Tibial artery (tissue), 4 donors: Measurements from ENCODE around the gene TMED10.

Source experiments
- DNase-seq, 2 donors: peaks; one replicate each; pipeline ENCODE4 v3.0.0-alpha.2; 2019
- H3K27ac ChIP-seq, 2 donors: fragments of 200-600 bp; sonication (generic) in 1 of 2; 1 replicate in 1 of 2; 2 replicates in 1 of 2; pipeline ENCODE4 v1.5.1; 2018 to 2019; ENCODE audit warnings: mild to moderate bottlenecking in 1 of 2
- H3K27me3 ChIP-seq, 2 donors: fragments of 200-600 bp; sonication (generic) in 1 of 2; one replicate each; pipeline versions ENCODE4 v1.5.1 to v1.6.0; 2016 to 2019
- H3K36me3 ChIP-seq, 3 donors: fragments of 200-600 bp; sonication (generic) in 2 of 3; one replicate each; pipeline ENCODE4 v1.5.1; 2016 to 2019; ENCODE audit warnings: mild to moderate bottlenecking in 2 of 3
- H3K4me1 ChIP-seq, 4 donors: fragments of 200-600 bp; sonication (generic) in 2 of 4; 1 replicate in 3 of 4; 2 replicates in 1 of 4; pipeline ENCODE4 v1.5.1; 2016 to 2019
- H3K4me3 ChIP-seq, 2 donors: fragments of 200-600 bp; sonication (generic) in 1 of 2; 1 replicate in 1 of 2; 2 replicates in 1 of 2; pipeline ENCODE4 v1.5.1; 2018 to 2019; ENCODE audit warnings: mild to moderate bottlenecking in 2 of 2
- H3K9me3 ChIP-seq, 3 donors: fragments of 200-600 bp; sonication (generic) in 1 of 3; one replicate each; pipeline ENCODE4 v1.5.1; 2016 to 2019
- intact Hi-C: fragments of 100-400 bp; cut with DNase I; formaldehyde crosslinking; loops from one replicate; pipeline ENCODE4 v1.15.0; 2023; ENCODE audit warnings: low total_unique reads
- TF ChIP-seq, protein P1 (sequence below), 2 experiments: fragments of 200-600 bp in 1 of 2; fragments of 450-650 bp in 1 of 2; IDR thresholded peaks; one replicate each; pipeline ENCODE4 v1.5.1; 2017 to 2019; ENCODE audit warnings: antibody characterized with exemption in 2 of 2, mild to moderate bottlenecking in 1 of 2, moderate library complexity in 1 of 2

The TMED10 gene

DNA sequence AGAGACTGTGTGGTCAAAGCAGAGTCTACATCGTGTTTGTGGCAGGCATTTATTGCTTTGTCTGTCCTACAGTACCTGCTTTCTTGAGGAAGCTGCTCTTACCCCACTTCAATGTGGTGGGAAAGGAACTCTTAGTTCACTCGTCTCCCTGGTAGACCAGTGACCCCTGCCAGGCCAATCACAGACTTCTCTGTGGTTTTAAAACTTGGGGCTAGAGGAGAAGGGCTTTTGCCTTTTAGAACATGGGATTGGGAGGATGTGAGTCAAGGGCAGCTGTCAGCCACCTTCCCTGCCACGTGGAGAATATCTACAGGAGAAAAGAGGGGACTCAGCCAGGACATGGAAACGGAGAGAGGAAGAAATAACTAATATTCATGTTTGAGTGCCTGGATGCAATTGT, 36.8 kb upstream of the TMED10 start:
- peaks cover 0 to 10% (median 1%) of the 10 kb centered on the region in 4 donors for H3K4me1 ChIP-seq
- no peak for DNase-seq
- TF ChIP-seq, protein P1, sequence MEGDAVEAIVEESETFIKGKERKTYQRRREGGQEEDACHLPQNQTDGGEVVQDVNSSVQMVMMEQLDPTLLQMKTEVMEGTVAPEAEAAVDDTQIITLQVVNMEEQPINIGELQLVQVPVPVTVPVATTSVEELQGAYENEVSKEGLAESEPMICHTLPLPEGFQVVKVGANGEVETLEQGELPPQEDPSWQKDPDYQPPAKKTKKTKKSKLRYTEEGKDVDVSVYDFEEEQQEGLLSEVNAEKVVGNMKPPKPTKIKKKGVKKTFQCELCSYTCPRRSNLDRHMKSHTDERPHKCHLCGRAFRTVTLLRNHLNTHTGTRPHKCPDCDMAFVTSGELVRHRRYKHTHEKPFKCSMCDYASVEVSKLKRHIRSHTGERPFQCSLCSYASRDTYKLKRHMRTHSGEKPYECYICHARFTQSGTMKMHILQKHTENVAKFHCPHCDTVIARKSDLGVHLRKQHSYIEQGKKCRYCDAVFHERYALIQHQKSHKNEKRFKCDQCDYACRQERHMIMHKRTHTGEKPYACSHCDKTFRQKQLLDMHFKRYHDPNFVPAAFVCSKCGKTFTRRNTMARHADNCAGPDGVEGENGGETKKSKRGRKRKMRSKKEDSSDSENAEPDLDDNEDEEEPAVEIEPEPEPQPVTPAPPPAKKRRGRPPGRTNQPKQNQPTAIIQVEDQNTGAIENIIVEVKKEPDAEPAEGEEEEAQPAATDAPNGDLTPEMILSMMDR (IDR thresholded peaks at IDR 0.05), result no peak

DNA sequence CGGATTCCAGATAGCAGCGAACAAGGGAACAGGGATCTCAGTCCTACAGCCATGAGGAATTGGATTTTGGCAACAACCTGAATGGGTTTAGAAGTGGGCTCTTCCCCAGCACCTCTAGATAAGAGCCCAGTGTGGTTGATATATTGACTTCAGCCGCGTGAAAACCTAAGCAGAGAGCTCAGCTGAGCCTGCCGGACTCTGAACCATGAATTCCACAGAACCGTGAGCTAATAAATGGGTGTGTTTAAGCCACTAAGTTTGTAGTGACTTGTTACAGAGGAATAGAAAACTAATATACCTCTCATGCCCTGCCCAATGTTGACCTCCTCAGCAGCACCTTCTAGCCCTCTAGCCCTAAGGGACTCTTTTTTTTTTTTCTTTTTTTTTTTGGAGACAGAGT, 32.4 kb upstream of the TMED10 start:
- no peak for DNase-seq
- TF ChIP-seq, protein P1 (IDR thresholded peaks at IDR 0.05), result no peak
- H3K27ac ChIP-seq, result no peak overlapping the region
- H3K4me1 ChIP-seq, result no peaks in the 10 kb centered on the region
- intact Hi-C loops, result no loop called here
- H3K9me3 ChIP-seq, result no peaks in the 10 kb centered on the region
- no peaks in the 10 kb centered on the region for H3K36me3 ChIP-seq
- no peak overlapping the region for H3K4me3 ChIP-seq
- no peaks in the 10 kb centered on the region for H3K27me3 ChIP-seq

More for the DNA sequence above, 36.8 kb upstream of the TMED10 start:
- Histone ChIP-seq H3K36me3 (no peaks in the 10 kb centered on the region), H3K9me3 (no peaks in the 10 kb centered on the region), H3K4me3 (no peak overlapping the region), H3K27me3 (no peaks in the 10 kb centered on the region), H3K27ac (no peak overlapping the region)
- intact Hi-C loops, result no loop called here

DNA sequence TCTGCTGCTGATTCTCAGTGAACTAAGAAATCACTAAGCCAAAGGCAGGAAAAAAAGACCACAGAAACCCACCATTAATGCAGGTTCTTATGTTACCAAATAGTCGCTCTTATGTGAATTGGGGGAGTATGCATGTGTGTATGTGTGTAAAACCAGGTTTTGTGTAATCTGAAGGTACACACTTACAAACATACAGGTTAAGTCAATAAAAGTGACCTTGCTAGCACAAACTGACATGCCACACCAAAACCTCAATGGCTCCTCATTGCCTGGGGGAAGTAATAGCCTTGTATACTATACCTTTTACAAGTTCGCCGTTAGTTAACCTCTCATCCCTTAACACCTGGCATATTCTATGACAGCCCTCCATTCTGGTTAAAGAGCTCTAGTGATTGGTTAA, 29.8 kb upstream of the TMED10 start:
- DNase-seq, result no peak
- intact Hi-C loops, result no loop called here
- H3K27me3 ChIP-seq, result no peaks in the 10 kb centered on the region
- H3K36me3 ChIP-seq, result no peaks in the 10 kb centered on the region
- no peaks in the 10 kb centered on the region for H3K4me1 ChIP-seq
- TF ChIP-seq, protein P1 (IDR thresholded peaks at IDR 0.05), result no peak
- no peaks in the 10 kb centered on the region for H3K9me3 ChIP-seq
- no peak overlapping the region for H3K27ac ChIP-seq
- H3K4me3 ChIP-seq, result no peak overlapping the region

DNA sequence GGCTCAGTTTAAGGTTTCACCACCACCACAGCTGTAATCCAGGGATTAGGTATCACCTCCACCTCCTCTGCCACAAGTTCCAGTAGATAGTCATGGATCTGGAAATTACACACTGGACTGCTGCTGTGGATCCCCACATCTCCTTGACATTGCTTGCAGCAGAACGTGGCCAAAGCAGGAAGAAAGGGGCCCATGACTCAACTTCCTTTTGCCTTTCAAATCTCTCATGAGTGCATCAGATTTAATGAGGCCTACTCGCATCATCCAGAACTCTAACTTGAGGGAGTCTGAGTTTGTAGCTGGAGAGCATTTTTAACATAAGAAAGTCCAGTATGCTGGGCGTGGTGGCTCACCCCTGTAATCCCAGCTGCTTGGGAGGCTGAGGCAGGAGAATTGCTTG, 29.2 kb upstream of the TMED10 start:
- Histone ChIP-seq H3K9me3 (no peaks in the 10 kb centered on the region), H3K27ac (no peak overlapping the region), H3K27me3 (no peaks in the 10 kb centered on the region), H3K4me3 (no peak overlapping the region), H3K36me3 (no peaks in the 10 kb centered on the region), H3K4me1 (no peaks in the 10 kb centered on the region)
- intact Hi-C loops, result no loop called here
- DNase-seq, result no peak
- TF ChIP-seq, protein P1 (IDR thresholded peaks at IDR 0.05), result no peak

DNA sequence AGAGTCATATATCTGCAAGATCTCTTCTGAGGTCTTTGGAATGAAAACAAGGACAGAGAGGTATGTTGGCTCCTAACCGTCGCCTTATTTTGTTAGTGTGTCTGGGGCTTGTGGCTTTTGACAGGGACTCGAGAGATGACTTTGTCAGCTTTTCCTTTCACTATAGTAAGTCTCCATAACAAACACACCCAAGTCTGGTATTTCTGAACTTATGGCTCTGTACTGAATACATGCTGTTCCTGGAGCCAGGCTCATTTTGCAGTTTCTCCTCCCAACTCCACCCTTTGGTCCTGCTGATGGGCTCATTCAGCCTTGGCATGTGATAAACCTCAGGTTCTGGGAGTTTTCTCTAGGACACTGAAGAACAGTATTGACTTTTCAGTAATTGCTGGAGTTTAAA, 27.7 kb upstream of the TMED10 start:
- TF ChIP-seq, protein P1 (IDR thresholded peaks at IDR 0.05), result no peak
- Histone ChIP-seq H3K4me1 (peaks cover 0 to 5% (median under 1%) of the 10 kb centered on the region in 4 donors), H3K4me3 (no peak overlapping the region), H3K27ac (no peak overlapping the region), H3K9me3 (no peaks in the 10 kb centered on the region), H3K27me3 (no peaks in the 10 kb centered on the region), H3K36me3 (no peaks in the 10 kb centered on the region)
- DNase-seq, result no peak
- intact Hi-C loops, result no loop called here

DNA sequence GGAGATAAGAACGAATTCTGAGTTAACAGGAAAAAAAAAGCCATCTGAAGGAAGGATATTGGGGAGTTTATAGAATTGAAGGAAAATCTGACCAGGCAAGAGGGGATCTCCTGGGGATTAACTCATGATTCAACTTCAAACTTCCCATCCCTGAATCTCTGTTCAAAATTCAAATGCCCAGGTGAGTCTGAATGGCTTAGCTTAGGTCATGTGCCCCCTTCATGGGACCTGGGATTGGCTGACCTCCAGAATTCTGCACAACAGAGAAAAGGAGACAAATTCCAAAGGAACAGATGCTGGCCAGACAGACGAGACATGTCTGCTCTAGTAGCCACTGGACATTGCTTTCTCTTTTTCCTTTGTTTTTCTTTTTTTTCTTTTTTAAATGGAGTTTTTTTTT, 26.2 kb upstream of the TMED10 start:
- intact Hi-C loops, result no loop called here
- Histone ChIP-seq H3K4me3 (no peak overlapping the region), H3K9me3 (no peaks in the 10 kb centered on the region), H3K27me3 (no peaks in the 10 kb centered on the region), H3K4me1 (peaks cover 0 to 16% (median 12%) of the 10 kb centered on the region in 4 donors), H3K36me3 (no peaks in the 10 kb centered on the region), H3K27ac (no peak overlapping the region)
- DNase-seq, result no peak
- TF ChIP-seq, protein P1 (IDR thresholded peaks at IDR 0.05), result no peak
